Muscle of arm (tissue), 12 donors: Measurements from ENCODE around the gene ZNF248. TPM values are rescaled to one million over a fixed set of nuclear protein-coding genes. Genes with fewer than 3 reads are reported as not detected.
"Not testable (repeated sequence)": the region's sequence is repeated elsewhere in the genome, so short reads cannot be mapped to it uniquely, and the experiment has no call there.

Experiments
- DNase-seq: peaks from one replicate; pipeline ENCODE4 v3.0.0-alpha.2; 2013
- polyA plus RNA-seq, 12 donors: library from polyadenylated mRNA; unstranded; fragments of 120-200 nt; gene quantifications; one replicate each; pipeline ENCODE4 v1.2.1, GENCODE V29; 2013; ENCODE audit not compliant: insufficient read length in 12 of 12

The ZNF248 gene
- polyA plus RNA-seq, 12 donors, result 10.6 to 31.3 (median 20.4) TPM; not detected in 1

GRCh38 chr10:37752334-37752875 lies 105.0 kb downstream of the ZNF248 start:
- DNase-seq, result no peak

DNA sequence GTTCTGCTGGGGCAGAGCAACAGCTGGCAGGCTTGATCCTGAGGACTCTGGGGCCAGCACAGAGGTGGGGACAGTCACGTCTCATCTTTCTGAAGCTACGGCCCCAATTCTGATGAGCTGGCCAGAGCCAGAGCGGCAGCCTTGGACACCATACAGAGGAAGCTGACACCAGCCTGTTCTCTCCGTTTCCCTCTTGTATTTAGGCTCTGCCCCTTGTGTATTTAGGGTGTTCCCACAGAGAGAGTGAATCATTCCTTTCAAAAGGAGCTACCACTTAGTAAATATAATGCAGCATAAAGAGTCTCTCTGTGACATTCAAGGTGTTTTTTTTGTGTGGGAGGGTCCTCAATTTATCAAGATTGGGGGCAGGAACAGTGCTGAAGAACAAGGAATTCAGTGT lies 109.2 kb downstream of the ZNF248 start:
- DNase-seq, result no peak

GRCh38 chr10:37747081-37747480 lies 110.3 kb downstream of the ZNF248 start:
- no peak for DNase-seq

- DNase-seq, result no peak
Observed at GRCh38 chr10:37741831-37742230, 115.6 kb downstream of the ZNF248 start.

GRCh38 chr10:37739181-37739580 lies 118.2 kb downstream of the ZNF248 start:
- no peak for DNase-seq

DNA sequence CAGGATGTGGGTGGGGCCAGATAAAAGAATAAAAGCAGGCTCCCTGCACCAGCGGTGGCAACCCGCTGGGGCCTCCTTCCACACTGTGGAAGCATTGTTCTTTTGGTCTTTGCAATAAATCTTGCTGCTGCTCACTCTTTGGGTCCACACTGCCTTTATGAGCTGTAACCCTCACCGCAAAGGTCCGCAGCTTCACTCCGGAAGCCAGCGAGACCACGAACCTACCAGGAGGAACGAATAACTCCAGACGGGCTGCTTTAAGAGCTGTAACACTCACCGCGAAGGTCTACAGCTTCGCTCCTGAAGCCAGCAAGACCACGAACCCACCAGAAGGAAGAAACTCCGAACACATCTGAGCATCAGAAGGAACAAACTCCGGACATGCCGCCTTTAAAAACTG lies 119.2 kb downstream of the ZNF248 start:
- DNase-seq, result not testable (repeated sequence)

GRCh38 chr10:37737336-37737735 lies 120.1 kb downstream of the ZNF248 start:
- no peak for DNase-seq

DNA sequence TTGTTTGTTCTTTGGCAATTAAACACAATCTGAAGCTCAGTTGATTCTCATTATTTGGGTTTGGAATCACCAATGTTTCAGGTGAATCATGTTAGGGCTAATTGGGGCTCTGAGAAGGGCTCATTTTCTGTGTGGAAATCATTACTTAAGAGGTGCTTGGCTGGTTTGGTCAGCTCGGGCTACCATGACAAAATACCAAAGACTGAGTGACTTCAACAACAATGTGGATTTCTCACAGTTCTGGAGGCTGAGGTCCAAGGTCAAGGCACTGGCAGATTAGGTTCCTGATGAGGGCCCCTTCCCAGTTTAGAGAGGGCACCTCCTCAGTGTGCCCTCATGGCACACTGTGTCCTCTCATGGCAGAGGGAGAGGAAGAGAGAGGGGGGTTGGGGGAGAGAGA lies 121.3 kb downstream of the ZNF248 start:
- DNase-seq, result no peak

DNA sequence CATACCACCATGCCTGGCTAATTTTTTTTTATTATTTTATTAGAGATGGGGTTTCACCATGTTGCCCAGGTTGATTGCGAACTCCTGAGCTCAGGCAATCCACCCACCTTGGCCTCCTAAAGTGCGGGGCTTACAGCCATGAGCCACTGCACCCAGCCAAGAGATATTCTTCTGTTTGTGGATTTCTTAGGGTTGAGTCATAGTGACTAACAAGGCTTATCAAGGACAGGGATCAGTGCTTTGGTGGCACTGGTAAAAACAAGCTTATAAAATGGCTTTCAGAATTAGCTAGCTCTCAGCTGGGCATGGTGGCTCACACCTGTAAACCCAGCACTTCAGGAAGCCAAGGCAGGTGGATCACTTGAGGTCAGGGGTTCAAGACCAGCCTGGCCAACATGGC lies 122.4 kb downstream of the ZNF248 start:
- DNase-seq, result no peak

Other genes with a start within 250 kb of the ZNF248 start
- 10 to 100 TPM in 11 of 12 donors, not detected in 1; 12.3 to 21.4 (median 14.4) TPM for gene ZNF25, start 119.0 kb upstream of the ZNF248 start, polyA plus RNA-seq
- 10 to 100 TPM in 11 of 12 donors, not detected in 1; 15.1 to 31.6 (median 21.3) TPM for gene ZNF33A, start 153.1 kb upstream of the ZNF248 start, polyA plus RNA-seq
- 10 to 100 TPM in 8 of 12 donors, 1 to 10 TPM in 3, not detected in 1; 8.1 to 19.3 (median 10.4) TPM for gene ZNF37A, start 236.7 kb upstream of the ZNF248 start, polyA plus RNA-seq